ENCODE data around the gene PHF23. TPM values are rescaled to one million over a fixed set of nuclear protein-coding genes. Genes with fewer than 3 reads are reported as not detected.

Gene PHF23
- total RNA-seq, 1 donor from 2014 or later, result 30.3 TPM

DNA sequence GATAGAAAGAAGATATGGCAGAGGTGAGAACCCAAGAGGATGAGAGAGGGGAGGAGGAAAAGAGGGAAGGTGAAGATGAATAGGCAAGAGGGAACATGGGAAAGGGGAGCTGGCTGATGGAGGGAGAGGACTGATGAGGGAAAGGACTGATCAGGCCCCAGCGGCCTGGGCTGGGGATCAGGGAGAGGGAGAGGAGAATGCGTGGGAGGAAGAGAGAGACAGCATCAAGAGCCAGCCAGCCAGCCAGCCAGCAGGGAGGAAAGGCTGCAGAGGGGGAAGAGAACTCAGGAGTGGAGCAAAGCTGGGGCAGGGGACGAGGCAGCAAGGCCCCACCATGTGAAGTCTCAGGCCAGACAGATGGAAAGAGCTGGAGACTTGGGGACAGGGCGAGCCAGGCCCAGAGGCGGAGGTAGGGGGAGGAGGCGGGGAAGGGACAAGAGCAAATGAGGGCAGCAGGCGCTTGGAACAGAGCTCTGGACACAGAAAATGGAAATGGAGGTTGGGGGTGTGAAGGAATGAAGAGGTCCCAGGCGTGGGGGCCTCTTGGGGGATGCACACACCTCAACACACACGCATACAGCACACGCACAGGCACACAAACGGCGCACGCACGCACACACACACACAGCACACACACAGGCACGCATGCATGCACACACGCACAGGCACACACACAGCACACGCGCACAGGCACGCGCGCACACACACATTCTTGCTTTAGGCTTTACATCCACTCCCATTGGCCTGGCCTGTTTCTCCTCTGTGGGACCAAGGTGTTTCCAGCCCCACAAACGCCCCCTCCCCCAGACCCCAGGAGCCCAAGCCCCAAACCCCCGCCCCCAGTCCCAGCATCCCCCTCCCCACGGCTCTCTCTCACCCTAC, 31.9 kb downstream of the PHF23 start:
- peaks cover 8 to 11% (median 8%) of the 10 kb centered on the region in 3 donors for H3K36me3 ChIP-seq (ENCODE audit: control insufficient read depth in 3 of 3, insufficient read depth in 3 of 3, low read length in 3 of 3)
- peak overlapping the region in 2 of 3 donors; percentile 40 to 51 for H3K9ac ChIP-seq (ENCODE audit: low read depth in 1 of 3, low read length in 3 of 3)
- H3K4me3 ChIP-seq (ENCODE audit: low read length in 3 of 3), result no peak overlapping the region
- H3K27me3 ChIP-seq (ENCODE audit: control insufficient read depth in 3 of 3, insufficient read depth in 3 of 3, low read length in 3 of 3), result peaks cover 0 to 6% (median 5%) of the 10 kb centered on the region in 3 donors
- no peak overlapping the region for H3K27ac ChIP-seq (ENCODE audit: low read depth, low read length)
- peaks cover 4 to 8% (median 5%) of the 10 kb centered on the region in 3 donors for H3K4me1 ChIP-seq (ENCODE audit: control insufficient read depth in 3 of 3, insufficient read depth in 3 of 3, low read length in 3 of 3)
- no peaks in the 10 kb centered on the region for H3K9me3 ChIP-seq (ENCODE audit: control insufficient read depth in 3 of 3, low read length in 3 of 3)

DNA sequence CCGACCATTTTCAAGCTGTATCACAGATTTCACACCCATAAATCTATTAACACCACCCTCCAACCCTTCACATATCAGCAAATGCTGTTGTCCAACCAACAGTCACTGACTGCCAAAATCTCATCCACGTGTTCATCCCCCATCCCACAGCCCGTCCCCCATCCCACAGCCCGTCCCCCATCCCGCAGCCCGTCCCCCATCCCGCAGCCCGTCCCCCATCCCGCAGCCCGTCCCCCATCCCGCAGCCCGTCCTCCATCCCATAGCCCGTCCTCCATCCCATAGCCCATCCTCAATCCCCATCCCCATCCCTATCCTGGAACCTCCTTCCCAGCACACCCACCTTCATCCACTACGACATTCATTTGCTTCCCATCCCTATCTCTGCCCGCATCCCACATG, 33.7 kb downstream of the PHF23 start:
- H3K4me1 ChIP-seq (ENCODE audit: control insufficient read depth in 3 of 3, insufficient read depth in 3 of 3, low read length in 3 of 3), result peaks cover 4 to 5% (median 4%) of the 10 kb centered on the region in 3 donors
- no peaks in the 10 kb centered on the region for H3K9me3 ChIP-seq (ENCODE audit: control insufficient read depth in 3 of 3, low read length in 3 of 3)
- no peak overlapping the region for H3K27ac ChIP-seq (ENCODE audit: low read depth, low read length)
- H3K27me3 ChIP-seq (ENCODE audit: control insufficient read depth in 3 of 3, insufficient read depth in 3 of 3, low read length in 3 of 3), result no peaks in the 10 kb centered on the region
- H3K36me3 ChIP-seq (ENCODE audit: control insufficient read depth in 3 of 3, insufficient read depth in 3 of 3, low read length in 3 of 3), result peaks cover 8 to 17% (median 8%) of the 10 kb centered on the region in 3 donors
- peak overlapping the region; percentile 64 to 76 (median 66) for H3K4me3 ChIP-seq (ENCODE audit: low read length in 3 of 3)
- H3K9ac ChIP-seq (ENCODE audit: low read depth in 1 of 3, low read length in 3 of 3), result peak overlapping the region in 2 of 3 donors; percentile 51 to 74

DNA sequence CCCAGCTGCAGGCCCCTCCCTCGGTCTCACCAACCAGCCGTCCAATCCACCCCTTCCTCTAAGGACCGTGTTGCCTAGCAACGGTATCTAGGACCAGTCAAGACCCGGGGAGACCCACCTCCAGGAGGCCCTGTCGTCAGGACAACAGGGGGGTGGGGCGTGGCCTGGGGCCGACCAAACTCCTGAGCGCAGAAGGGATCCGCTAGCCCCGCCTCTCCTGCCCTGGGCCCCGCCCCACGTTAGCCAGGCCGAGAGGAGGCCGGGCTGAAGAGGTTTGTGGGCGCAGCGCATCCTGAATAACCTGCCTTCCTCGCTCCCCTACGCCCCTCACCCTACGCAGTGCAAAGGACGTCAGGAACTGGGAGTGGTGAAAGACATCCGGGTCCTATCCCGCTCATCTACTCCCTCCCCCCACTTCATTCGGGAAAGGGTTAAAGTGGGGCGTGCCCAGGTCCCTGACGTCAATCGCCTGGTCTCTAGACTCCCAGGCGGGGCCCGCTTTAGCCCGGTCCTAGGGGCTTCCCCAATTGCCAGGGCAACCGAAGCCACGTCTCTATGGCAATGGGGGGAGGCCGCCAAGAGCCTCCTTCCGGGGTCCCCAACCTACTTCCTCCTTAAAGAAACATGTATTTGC, 34.3 kb downstream of the PHF23 start:
- H3K4me1 ChIP-seq (ENCODE audit: control insufficient read depth in 3 of 3, insufficient read depth in 3 of 3, low read length in 3 of 3), result peaks cover 4 to 5% (median 4%) of the 10 kb centered on the region in 3 donors
- H3K9ac ChIP-seq (ENCODE audit: low read depth in 1 of 3, low read length in 3 of 3), result peak overlapping the region; percentile 38 to 74 (median 61)

DNA sequence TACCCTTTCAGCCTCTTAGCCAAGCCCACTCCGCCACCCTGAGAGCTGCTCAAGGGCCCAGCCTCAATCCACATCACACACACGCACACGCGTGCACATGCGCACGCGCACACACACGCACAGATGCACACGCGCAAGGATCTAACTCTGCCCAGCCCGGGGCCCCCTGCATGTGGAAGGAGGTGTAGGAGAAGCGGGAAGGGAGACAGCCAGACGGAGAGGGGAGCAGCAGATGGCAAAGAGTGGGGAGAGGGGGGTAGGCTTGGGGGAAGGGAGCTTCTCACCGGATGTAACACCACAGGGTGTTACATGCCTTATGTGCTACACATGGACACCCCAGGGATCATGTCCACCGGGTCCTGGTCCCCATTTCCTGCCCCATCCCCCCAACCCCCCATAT, 34.9 kb downstream of the PHF23 start:
- H3K9ac ChIP-seq (ENCODE audit: low read depth in 1 of 3, low read length in 3 of 3), result peak overlapping the region in 1 of 3 donors; percentile 74
- H3K27ac ChIP-seq (ENCODE audit: low read depth, low read length), result no peak overlapping the region
- peaks cover 4 to 5% (median 4%) of the 10 kb centered on the region in 3 donors for H3K4me1 ChIP-seq (ENCODE audit: control insufficient read depth in 3 of 3, insufficient read depth in 3 of 3, low read length in 3 of 3)
- H3K36me3 ChIP-seq (ENCODE audit: control insufficient read depth in 3 of 3, insufficient read depth in 3 of 3, low read length in 3 of 3), result peaks cover 8 to 17% (median 8%) of the 10 kb centered on the region in 3 donors
- peak overlapping the region in 1 of 3 donors; percentile 66 for H3K4me3 ChIP-seq (ENCODE audit: low read length in 3 of 3)
- H3K27me3 ChIP-seq (ENCODE audit: control insufficient read depth in 3 of 3, insufficient read depth in 3 of 3, low read length in 3 of 3), result no peaks in the 10 kb centered on the region
- no peaks in the 10 kb centered on the region for H3K9me3 ChIP-seq (ENCODE audit: control insufficient read depth in 3 of 3, low read length in 3 of 3)

More for the DNA sequence above, 34.3 kb downstream of the PHF23 start:
- peak overlapping the region; percentile 34 for H3K27ac ChIP-seq (ENCODE audit: low read depth, low read length)
- H3K36me3 ChIP-seq (ENCODE audit: control insufficient read depth in 3 of 3, insufficient read depth in 3 of 3, low read length in 3 of 3), result peaks cover 8 to 17% (median 8%) of the 10 kb centered on the region in 3 donors
- H3K9me3 ChIP-seq (ENCODE audit: control insufficient read depth in 3 of 3, low read length in 3 of 3), result no peaks in the 10 kb centered on the region
- H3K27me3 ChIP-seq (ENCODE audit: control insufficient read depth in 3 of 3, insufficient read depth in 3 of 3, low read length in 3 of 3), result no peaks in the 10 kb centered on the region
- H3K4me3 ChIP-seq (ENCODE audit: low read length in 3 of 3), result peak overlapping the region; percentile 64 to 76 (median 66)

DNA sequence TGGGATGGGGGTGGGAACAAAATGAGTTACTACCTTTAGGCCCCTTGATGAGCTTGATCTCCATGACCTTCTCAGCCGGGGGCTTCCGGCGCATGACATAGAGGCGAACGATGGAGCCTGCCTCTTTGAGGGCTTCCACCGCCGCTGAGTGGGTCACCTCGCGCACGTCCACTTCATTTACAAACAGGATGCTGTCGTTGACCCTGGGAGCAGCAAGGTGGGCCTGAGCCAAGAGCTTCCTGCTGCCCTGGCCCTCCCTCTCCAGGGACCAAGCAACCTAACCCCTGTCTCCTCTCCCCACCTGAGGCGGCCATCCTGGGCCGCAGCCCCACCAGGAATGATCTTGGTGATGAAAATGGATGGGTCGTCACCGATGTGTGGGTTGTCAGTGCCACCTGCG, 35.9 kb downstream of the PHF23 start:
- peaks cover 4 to 5% (median 4%) of the 10 kb centered on the region in 3 donors for H3K4me1 ChIP-seq (ENCODE audit: control insufficient read depth in 3 of 3, insufficient read depth in 3 of 3, low read length in 3 of 3)
- H3K9ac ChIP-seq (ENCODE audit: low read depth in 1 of 3, low read length in 3 of 3), result no peak overlapping the region
- H3K9me3 ChIP-seq (ENCODE audit: control insufficient read depth in 3 of 3, low read length in 3 of 3), result no peaks in the 10 kb centered on the region
- no peaks in the 10 kb centered on the region for H3K27me3 ChIP-seq (ENCODE audit: control insufficient read depth in 3 of 3, insufficient read depth in 3 of 3, low read length in 3 of 3)
- no peak overlapping the region for H3K27ac ChIP-seq (ENCODE audit: low read depth, low read length)
- peaks cover 8 to 17% (median 8%) of the 10 kb centered on the region in 3 donors for H3K36me3 ChIP-seq (ENCODE audit: control insufficient read depth in 3 of 3, insufficient read depth in 3 of 3, low read length in 3 of 3)
- H3K4me3 ChIP-seq (ENCODE audit: low read length in 3 of 3), result no peak overlapping the region

DNA sequence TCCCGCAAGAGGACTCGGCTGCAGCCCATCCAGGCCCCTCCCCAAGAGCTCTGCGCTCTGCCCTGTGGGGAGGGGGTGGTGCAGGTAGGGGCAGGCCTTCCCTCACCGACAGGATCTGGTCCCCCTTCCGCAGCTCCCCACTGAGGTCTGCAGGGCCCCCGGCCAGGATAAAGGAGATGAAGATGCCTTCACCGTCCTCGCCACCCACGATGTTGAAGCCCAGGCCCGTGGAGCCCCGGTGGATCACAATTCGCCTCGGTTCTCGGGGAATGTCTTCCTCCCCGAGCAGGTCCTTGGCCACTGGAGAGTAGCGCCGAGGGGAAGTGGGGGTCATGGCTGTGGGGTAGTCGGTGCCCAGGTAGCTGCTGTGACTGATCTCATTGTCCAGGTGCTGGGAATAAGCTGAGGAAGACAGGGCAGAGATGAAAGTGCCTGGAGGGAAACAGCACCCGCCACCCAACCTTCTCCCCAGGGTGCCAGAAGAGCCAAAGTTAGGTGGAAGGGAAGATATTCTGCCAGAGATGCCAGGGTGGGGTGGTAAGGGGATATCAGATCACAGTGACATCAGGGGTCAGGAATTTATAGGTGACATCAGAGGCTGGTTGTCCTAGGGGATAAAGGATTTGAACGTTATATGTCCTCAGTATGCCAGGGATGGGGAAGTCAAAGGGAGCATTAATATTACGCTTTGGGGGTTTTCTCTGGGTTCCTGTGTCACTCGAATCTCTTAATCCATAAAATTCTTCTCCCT, 42.4 kb downstream of the PHF23 start:
- H3K9ac ChIP-seq (ENCODE audit: low read depth in 1 of 3, low read length in 3 of 3), result no peak overlapping the region
- H3K4me1 ChIP-seq (ENCODE audit: control insufficient read depth in 3 of 3, insufficient read depth in 3 of 3, low read length in 3 of 3), result no peaks in the 10 kb centered on the region
- no peaks in the 10 kb centered on the region for H3K9me3 ChIP-seq (ENCODE audit: control insufficient read depth in 3 of 3, low read length in 3 of 3)
- H3K27me3 ChIP-seq (ENCODE audit: control insufficient read depth in 3 of 3, insufficient read depth in 3 of 3, low read length in 3 of 3), result no peaks in the 10 kb centered on the region
- H3K27ac ChIP-seq (ENCODE audit: low read depth, low read length), result no peak overlapping the region
- peaks cover 9 to 36% (median 10%) of the 10 kb centered on the region in 3 donors for H3K36me3 ChIP-seq (ENCODE audit: control insufficient read depth in 3 of 3, insufficient read depth in 3 of 3, low read length in 3 of 3)
- H3K4me3 ChIP-seq (ENCODE audit: low read length in 3 of 3), result no peak overlapping the region

- Histone ChIP-seq H3K4me3 (ENCODE audit: low read length in 3 of 3) (no peak overlapping the region), H3K36me3 (ENCODE audit: control insufficient read depth in 3 of 3, insufficient read depth in 3 of 3, low read length in 3 of 3) (peaks cover 9 to 35% (median 10%) of the 10 kb centered on the region in 3 donors), H3K9ac (ENCODE audit: low read depth in 1 of 3, low read length in 3 of 3) (no peak overlapping the region), H3K4me1 (ENCODE audit: control insufficient read depth in 3 of 3, insufficient read depth in 3 of 3, low read length in 3 of 3) (no peaks in the 10 kb centered on the region), H3K27me3 (ENCODE audit: control insufficient read depth in 3 of 3, insufficient read depth in 3 of 3, low read length in 3 of 3) (no peaks in the 10 kb centered on the region), H3K27ac (ENCODE audit: low read depth, low read length) (no peak overlapping the region), H3K9me3 (ENCODE audit: control insufficient read depth in 3 of 3, low read length in 3 of 3) (no peaks in the 10 kb centered on the region)
These were observed 43.3 kb downstream of the PHF23 start for GRCh38 chr17:7195971-7196370.

DNA sequence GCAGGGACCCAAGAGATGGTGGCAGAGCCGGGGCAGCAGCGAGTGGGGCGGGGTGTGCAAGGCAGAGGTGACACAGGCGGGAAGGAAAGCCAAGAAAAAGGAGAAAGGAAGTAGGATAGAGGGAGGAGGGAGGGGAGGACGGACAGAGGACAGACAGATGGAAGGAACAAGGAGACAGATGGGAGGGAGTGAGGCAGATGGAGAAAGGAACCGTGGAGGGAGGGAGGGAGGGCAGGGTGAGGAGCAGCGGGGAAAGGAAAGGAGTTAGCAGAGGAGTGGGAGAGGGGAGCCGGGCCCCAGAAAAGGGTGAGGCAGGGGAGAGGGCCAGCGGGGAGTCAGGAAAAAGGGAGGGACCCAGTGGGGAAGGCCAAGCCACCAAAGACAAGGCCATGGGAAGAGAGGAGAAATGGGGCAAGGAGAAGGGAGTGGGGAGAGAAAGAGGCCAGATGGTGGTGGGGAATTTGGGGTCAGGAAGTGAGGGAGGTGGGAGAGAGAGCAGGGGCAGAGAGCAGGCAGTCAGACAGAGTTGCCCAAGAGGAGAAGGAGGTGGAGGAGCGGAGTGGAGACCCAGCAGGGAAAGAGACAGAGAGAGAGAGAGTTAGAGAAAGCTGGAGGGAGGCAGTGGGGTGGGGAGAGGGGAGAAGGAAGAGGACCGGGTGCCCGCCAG, 46.9 kb downstream of the PHF23 start:
- H3K9me3 ChIP-seq (ENCODE audit: control insufficient read depth in 3 of 3, low read length in 3 of 3), result no peaks in the 10 kb centered on the region
- no peak overlapping the region for H3K27ac ChIP-seq (ENCODE audit: low read depth, low read length)
- no peak overlapping the region for H3K4me3 ChIP-seq (ENCODE audit: low read length in 3 of 3)
- no peaks in the 10 kb centered on the region for H3K4me1 ChIP-seq (ENCODE audit: control insufficient read depth in 3 of 3, insufficient read depth in 3 of 3, low read length in 3 of 3)
- no peak overlapping the region for H3K9ac ChIP-seq (ENCODE audit: low read depth in 1 of 3, low read length in 3 of 3)
- peaks cover 9 to 34% (median 10%) of the 10 kb centered on the region in 3 donors for H3K36me3 ChIP-seq (ENCODE audit: control insufficient read depth in 3 of 3, insufficient read depth in 3 of 3, low read length in 3 of 3)
- no peaks in the 10 kb centered on the region for H3K27me3 ChIP-seq (ENCODE audit: control insufficient read depth in 3 of 3, insufficient read depth in 3 of 3, low read length in 3 of 3)

GRCh38 chr17:7191571-7192270, 47.5 kb downstream of the PHF23 start:
- Histone ChIP-seq H3K27me3 (ENCODE audit: control insufficient read depth in 3 of 3, insufficient read depth in 3 of 3, low read length in 3 of 3) (no peaks in the 10 kb centered on the region), H3K36me3 (ENCODE audit: control insufficient read depth in 3 of 3, insufficient read depth in 3 of 3, low read length in 3 of 3) (peaks cover 9 to 29% (median 10%) of the 10 kb centered on the region in 3 donors), H3K9me3 (ENCODE audit: control insufficient read depth in 3 of 3, low read length in 3 of 3) (no peaks in the 10 kb centered on the region), H3K4me3 (ENCODE audit: low read length in 3 of 3) (no peak overlapping the region), H3K9ac (ENCODE audit: low read depth in 1 of 3, low read length in 3 of 3) (no peak overlapping the region), H3K4me1 (ENCODE audit: control insufficient read depth in 3 of 3, insufficient read depth in 3 of 3, low read length in 3 of 3) (no peaks in the 10 kb centered on the region), H3K27ac (ENCODE audit: low read depth, low read length) (no peak overlapping the region)
